Measurements from ENCODE around the gene SAXO1.

GRCh38 chr9:18907927-18908625 lies 124.9 kb downstream of the SAXO1 start:
- TF ChIP-seq CTCF (conservative IDR thresholded peaks at IDR 0.05; ENCODE audit: low read depth, low read length) (no peak), EZH2 (IDR thresholded peaks at IDR 0.05; ENCODE audit: low read length, unreplicated experiment) (no peak)
